PC-3 (cell line): ENCODE data around the gene EXTL2. TPM values are rescaled to one million over a fixed set of nuclear protein-coding genes. Genes with fewer than 3 reads are reported as not detected.

ENCODE experiments used
- ATAC-seq: fragments of 200-7000 bp; cut with Tn5 transposase; 2 replicates; pipeline ENCODE4 v1.9.1; 2020; ENCODE audit warnings: mild to moderate bottlenecking, moderate library complexity
- BruUV-seq: library from RNA; stranded (reverse); fragments of 400-500 nt; replicated peaks from 2 replicates; lab custom pipeline; 2021; lab: Mats Ljungman, UMichigan
- CTCF ChIA-PET: fragments of 300-600 bp; sonication (Branson Sonifier 250); formaldehyde crosslinking; loops from one replicate; lab custom pipeline; 2022; ENCODE audit warnings: antibody characterized with exemption; lab: Charles Lee
- POLR2A ChIA-PET: fragments of 300-600 bp; sonication (Branson Sonifier 250); formaldehyde crosslinking; loops from one replicate; lab custom pipeline; 2022; ENCODE audit warnings: antibody characterized with exemption; ENCODE audit not compliant: unreplicated experiment; lab: Charles Lee
- DNase-seq: peaks from one replicate; pipeline ENCODE4 v3.0.0-alpha.2; 2015
- H2AFZ ChIP-seq: fragments of 300-600 bp; sonication (generic); 2 replicates; pipeline ENCODE4 v1.6.0; 2016; ENCODE audit warnings: antibody characterized with exemption, low read length
- H3F3A ChIP-seq: fragments of 300-600 bp; sonication (generic); one replicate; pipeline ENCODE4 v1.6.0; 2017; ENCODE audit warnings: antibody characterized with exemption, low read length, control low read depth, mild to moderate bottlenecking; ENCODE audit not compliant: unreplicated experiment
- H3K27ac ChIP-seq: fragments of 300-600 bp; sonication (generic); 2 replicates; pipeline ENCODE4 v1.5.1; 2016; ENCODE audit warnings: mild to moderate bottlenecking, low read length
- H3K27me3 ChIP-seq: fragments of 300-600 bp; sonication (generic); 2 replicates; pipeline ENCODE4 v1.6.1; 2016; ENCODE audit warnings: low read length, mixed read lengths
- H3K36me3 ChIP-seq: fragments of 300-600 bp; sonication (generic); 2 replicates; pipeline ENCODE4 v1.6.1; 2016; ENCODE audit warnings: low read depth, mixed run types, low read length, mixed read lengths
- H3K4me1 ChIP-seq: fragments of 300-600 bp; sonication (generic); 2 replicates; pipeline ENCODE4 v1.5.1; 2016; ENCODE audit warnings: low read length; ENCODE audit not compliant: insufficient read depth
- H3K4me2 ChIP-seq: fragments of 300-600 bp; sonication (generic); 2 replicates; pipeline ENCODE4 v1.6.0; 2016; ENCODE audit warnings: low read length
- H3K4me3 ChIP-seq: fragments of 300-600 bp; sonication (generic); 2 replicates; pipeline ENCODE4 v1.5.1; 2016; ENCODE audit warnings: mild to moderate bottlenecking, low read length, mixed read lengths
- H3K79me2 ChIP-seq: fragments of 300-600 bp; sonication (generic); 2 replicates; pipeline ENCODE4 v1.6.1; 2017; ENCODE audit warnings: low read length, mixed read lengths
- H3K9ac ChIP-seq: fragments of 300-600 bp; sonication (generic); 2 replicates; pipeline ENCODE4 v1.6.0; 2016; ENCODE audit warnings: mild to moderate bottlenecking, low read length
- H3K9me2 ChIP-seq: fragments of 300-600 bp; sonication (generic); replicated peaks from 2 replicates; pipeline ENCODE4 v1.6.1; 2016; ENCODE audit warnings: mixed run types, low read length, mixed read lengths
- H3K9me3 ChIP-seq: fragments of 300-600 bp; sonication (generic); 2 replicates; pipeline ENCODE4 v1.6.1; 2016; ENCODE audit warnings: low read length, mixed read lengths
- H4K20me1 ChIP-seq: fragments of 300-600 bp; sonication (generic); 2 replicates; pipeline ENCODE4 v1.6.1; 2016; ENCODE audit warnings: low read length, mixed read lengths
- EZH2 ChIP-seq: fragments of 300-600 bp; sonication (generic); IDR thresholded peaks from one replicate; pipeline ENCODE4 v1.6.1; 2017; ENCODE audit warnings: antibody characterized with exemption, mild to moderate bottlenecking, low read length; ENCODE audit not compliant: unreplicated experiment
- EZH2phosphoT487 ChIP-seq: fragments of 300-600 bp; sonication (generic); IDR thresholded peaks from 2 replicates; pipeline ENCODE4 v1.6.1; 2018; ENCODE audit warnings: mild to moderate bottlenecking, antibody characterized with exemption, low read length, borderline replicate concordance
- intact Hi-C: fragments of 100-400 bp; cut with micrococcal nuclease; formaldehyde crosslinking; loops from 2 replicates; pipeline ENCODE4 v1.9.0; 2023
- total RNA-seq: library from RNA; depleted of rRNA; stranded (reverse); fragments of >200 nt; gene quantifications from 2 replicates; pipeline ENCODE4 v1.2.3, GENCODE V29; 2014
- TF ChIP-seq, protein P1 (sequence below): fragments of 300-600 bp; sonication (generic); conservative IDR thresholded peaks from 2 replicates; pipeline ENCODE4 v1.5.1; 2017; ENCODE audit warnings: antibody characterized with exemption, low read depth, mild to moderate bottlenecking, low read length

EXTL2 gene
- total RNA-seq, 1 experiment from 2014 or later, result 7.5 TPM

DNA sequence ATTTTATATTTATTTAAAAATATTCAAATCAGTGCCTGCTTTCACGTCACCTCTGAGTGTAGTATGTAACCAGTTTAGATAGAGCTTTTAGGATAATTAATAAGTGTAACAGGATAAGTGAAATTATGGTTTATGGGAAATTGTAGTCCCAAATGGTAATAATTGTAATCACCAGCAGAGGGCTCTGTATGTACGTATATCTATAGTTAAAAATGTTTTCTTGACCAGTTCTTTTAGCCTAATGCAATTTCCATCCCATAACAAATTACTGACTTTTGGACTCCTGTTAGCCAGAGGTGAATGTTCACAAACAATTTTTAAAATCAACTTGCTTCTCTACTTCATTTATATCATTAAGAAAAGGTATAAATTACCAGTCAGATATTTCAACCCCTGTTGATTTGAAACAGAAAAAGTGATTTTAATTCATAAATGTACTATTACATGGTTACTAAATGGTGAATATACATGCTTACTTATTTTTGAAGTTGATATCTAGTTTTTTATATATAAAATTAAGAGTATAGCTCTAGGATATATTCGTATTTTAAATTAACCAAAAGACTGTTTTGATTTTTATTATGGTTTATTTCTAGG is 26.6 kb upstream of the EXTL2 start:
- Histone ChIP-seq H3K27me3 (no peaks in the 10 kb centered on the region), H3K9me2 (no peaks in the 10 kb centered on the region), H3K36me3 (peaks cover 30% of the 10 kb centered on the region), H4K20me1 (no peaks in the 10 kb centered on the region), H3K79me2 (no peaks in the 10 kb centered on the region), H2AFZ (no peak overlapping the region), H3K9ac (no peak overlapping the region), H3K9me3 (no peaks in the 10 kb centered on the region), H3F3A (no peaks in the 10 kb centered on the region), H3K4me3 (no peak overlapping the region), H3K4me1 (peaks cover 7% of the 10 kb centered on the region; the same call in 1 of the 2 replicates), H3K4me2 (no peak overlapping the region), H3K27ac (no peak overlapping the region)
- ChIA-PET CTCF (interaction anchor here (0.5 kb wide), 1 partner anchor 13 kb away, joined by 3 read pairs; no protein-coding TSS in a partner anchor), POLR2A (no interaction called here)
- DNase-seq (peak; percentile 79), ATAC-seq (no peak)
- no TSS peak for BruUV-seq
- intact Hi-C loops, result loop anchor here (1.0 to 5.0 kb wide), 4 partner anchors 106 to 436 kb away; partner anchors contain the start of gene DPH5
- TF ChIP-seq EZH2phosphoT487, result no peak
- TF ChIP-seq, protein P1, sequence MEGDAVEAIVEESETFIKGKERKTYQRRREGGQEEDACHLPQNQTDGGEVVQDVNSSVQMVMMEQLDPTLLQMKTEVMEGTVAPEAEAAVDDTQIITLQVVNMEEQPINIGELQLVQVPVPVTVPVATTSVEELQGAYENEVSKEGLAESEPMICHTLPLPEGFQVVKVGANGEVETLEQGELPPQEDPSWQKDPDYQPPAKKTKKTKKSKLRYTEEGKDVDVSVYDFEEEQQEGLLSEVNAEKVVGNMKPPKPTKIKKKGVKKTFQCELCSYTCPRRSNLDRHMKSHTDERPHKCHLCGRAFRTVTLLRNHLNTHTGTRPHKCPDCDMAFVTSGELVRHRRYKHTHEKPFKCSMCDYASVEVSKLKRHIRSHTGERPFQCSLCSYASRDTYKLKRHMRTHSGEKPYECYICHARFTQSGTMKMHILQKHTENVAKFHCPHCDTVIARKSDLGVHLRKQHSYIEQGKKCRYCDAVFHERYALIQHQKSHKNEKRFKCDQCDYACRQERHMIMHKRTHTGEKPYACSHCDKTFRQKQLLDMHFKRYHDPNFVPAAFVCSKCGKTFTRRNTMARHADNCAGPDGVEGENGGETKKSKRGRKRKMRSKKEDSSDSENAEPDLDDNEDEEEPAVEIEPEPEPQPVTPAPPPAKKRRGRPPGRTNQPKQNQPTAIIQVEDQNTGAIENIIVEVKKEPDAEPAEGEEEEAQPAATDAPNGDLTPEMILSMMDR, result peak; percentile 67

DNA sequence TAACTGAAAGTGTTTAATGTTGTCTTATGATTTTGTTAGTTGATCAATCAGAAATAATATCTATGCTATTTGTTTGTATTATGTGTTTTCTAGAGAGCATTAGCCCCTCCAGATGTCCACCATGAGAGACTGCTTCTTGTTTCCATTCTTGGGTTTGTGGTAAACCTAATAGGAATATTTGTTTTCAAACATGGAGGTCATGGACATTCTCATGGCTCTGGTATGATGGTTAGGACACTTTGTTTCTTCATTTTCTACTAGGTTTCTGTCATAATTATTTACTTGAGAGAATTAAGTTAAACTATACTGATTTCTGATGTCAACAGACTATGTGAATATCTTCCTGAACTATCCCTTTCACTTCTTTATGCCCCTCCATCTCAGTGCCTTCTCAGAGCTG is 17.4 kb upstream of the EXTL2 start:
- no peak for ATAC-seq
- ChIA-PET POLR2A (no interaction called here), CTCF (no interaction called here)
- no peak for DNase-seq
- no peaks in the 10 kb centered on the region for H4K20me1 ChIP-seq
- no peak overlapping the region for H3K4me3 ChIP-seq
- no peaks in the 10 kb centered on the region for H3K27me3 ChIP-seq
- H3K36me3 ChIP-seq, result peaks cover 64% of the 10 kb centered on the region
- no TSS peak for BruUV-seq
- no peaks in the 10 kb centered on the region for H3K9me2 ChIP-seq
- TF ChIP-seq EZH2, result no peak
- TF ChIP-seq EZH2phosphoT487, result no peak
- TF ChIP-seq, protein P1, result no peak
- H3K79me2 ChIP-seq, result no peaks in the 10 kb centered on the region
- intact Hi-C loops, result no loop called here
- H2AFZ ChIP-seq, result no peak overlapping the region
- H3K9me3 ChIP-seq, result no peaks in the 10 kb centered on the region
- no peaks in the 10 kb centered on the region for H3F3A ChIP-seq
- no peak overlapping the region for H3K27ac ChIP-seq
- no peak overlapping the region for H3K4me2 ChIP-seq
- no peaks in the 10 kb centered on the region for H3K4me1 ChIP-seq
- H3K9ac ChIP-seq, result no peak overlapping the region

DNA sequence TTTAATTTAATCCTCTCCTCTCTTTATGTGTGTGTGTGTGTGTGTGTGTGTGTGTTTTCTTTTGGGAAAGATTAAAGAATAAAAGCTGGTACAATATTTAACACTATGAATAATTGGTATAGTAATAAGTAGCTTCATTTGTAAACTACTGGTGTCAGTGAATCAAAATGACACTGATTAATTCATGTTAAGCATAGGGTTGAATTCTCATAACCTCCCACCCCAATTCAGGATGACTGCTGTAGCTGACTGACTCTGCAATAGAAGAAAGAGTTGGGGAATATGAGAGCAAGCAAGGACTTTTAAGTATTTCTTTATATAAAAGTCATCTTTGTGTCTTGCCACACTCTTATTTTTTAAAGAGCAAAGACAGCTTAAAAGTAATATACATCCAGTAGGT is 14.4 kb upstream of the EXTL2 start:
- no peaks in the 10 kb centered on the region for H3K9me2 ChIP-seq
- H3K9me3 ChIP-seq, result no peaks in the 10 kb centered on the region
- H3K79me2 ChIP-seq, result peaks cover 12% of the 10 kb centered on the region

More for the DNA sequence above, 14.4 kb upstream of the EXTL2 start:
- intact Hi-C loops, result no loop called here
- Histone ChIP-seq H4K20me1 (no peaks in the 10 kb centered on the region; the same call in 1 of the 2 replicates), H2AFZ (no peak overlapping the region), H3F3A (no peaks in the 10 kb centered on the region), H3K4me3 (no peak overlapping the region), H3K27ac (no peak overlapping the region), H3K9ac (no peak overlapping the region), H3K4me1 (no peaks in the 10 kb centered on the region), H3K36me3 (peaks cover 64% of the 10 kb centered on the region), H3K27me3 (no peaks in the 10 kb centered on the region), H3K4me2 (no peak overlapping the region)
- TF ChIP-seq, protein P1, result no peak
- TF ChIP-seq EZH2, result no peak
- TF ChIP-seq EZH2phosphoT487, result no peak
- DNase-seq, result no peak
- ChIA-PET CTCF (no interaction called here), POLR2A (interaction anchor here (0.6 kb wide), 1 partner anchor 266 kb away, joined by 5 read pairs; no protein-coding TSS in a partner anchor)
- BruUV-seq, result no TSS peak
- ATAC-seq, result no peak
